GM21723 (cell line): ENCODE measurements around the gene UNC119B.

ENCODE experiments used
- ATAC-seq: cut with Tn5 transposase; IDR thresholded peaks from one replicate; pipeline ENCODE4 v1.9.1; 2021; ENCODE audit warnings: mild to moderate bottlenecking, moderate library complexity; ENCODE audit not compliant: unreplicated experiment

The UNC119B gene

DNA sequence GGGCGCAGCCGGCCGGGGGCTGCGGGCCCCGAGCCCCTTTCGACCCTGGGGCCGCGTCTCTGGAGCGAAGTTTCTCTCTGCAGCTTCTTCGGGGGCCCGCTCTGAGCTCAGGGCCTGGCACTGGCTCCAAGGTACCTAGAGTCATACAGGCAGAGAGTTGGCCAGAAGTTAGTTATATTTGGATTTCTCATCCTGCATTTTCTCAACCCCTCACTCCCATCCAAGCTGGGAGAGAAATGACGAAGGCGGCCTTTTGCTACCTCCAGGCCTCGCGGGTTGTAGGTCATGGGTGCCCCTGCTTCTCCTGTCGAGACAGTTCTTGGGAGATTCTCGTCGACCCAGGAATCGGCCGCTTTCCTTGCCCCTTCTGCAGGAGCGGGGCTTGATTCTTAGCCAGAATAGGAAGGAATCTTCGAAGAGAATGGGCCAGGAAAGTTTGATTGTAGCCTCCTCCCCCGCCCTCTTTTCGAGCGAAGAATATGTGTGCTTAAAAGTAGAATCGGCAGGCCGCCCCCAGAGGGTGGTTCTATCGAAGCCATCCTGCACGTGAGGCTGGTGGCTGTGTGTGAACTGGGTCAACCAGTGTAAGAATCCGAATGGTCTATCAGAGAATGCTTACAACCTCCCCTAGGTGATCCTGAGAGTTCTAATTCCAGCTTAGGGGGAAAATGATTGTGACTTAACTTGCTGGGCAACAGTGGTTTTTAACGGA lies 22.5 kb upstream of the UNC119B start:
- ATAC-seq, result no peak

DNA sequence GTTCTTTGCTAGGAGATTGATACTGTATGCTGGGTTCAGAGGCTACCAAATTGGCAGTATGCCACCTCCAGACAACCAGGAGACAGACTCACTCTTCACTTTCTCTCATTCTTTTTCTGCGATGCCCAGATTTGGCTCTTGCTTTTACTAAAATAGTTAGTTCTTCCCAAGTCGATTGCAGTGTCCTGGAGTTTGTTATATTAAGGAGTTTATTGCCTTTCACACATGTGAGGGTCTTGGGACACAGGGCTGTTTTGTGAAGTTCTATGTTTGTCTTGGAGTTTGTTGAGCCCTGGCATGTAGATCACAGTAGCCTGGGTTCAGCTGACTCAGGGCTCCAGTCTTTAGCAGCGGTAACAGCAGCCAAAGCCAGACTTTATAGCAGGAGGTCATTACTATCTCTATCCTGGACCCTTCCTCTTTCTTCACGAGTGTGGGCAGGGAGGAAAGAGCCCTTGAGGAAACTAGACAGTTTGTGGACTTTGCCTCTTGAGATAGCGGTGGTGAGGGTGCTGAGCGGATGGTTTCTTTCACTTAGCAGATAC lies 21.7 kb upstream of the UNC119B start:
- no peak for ATAC-seq

DNA sequence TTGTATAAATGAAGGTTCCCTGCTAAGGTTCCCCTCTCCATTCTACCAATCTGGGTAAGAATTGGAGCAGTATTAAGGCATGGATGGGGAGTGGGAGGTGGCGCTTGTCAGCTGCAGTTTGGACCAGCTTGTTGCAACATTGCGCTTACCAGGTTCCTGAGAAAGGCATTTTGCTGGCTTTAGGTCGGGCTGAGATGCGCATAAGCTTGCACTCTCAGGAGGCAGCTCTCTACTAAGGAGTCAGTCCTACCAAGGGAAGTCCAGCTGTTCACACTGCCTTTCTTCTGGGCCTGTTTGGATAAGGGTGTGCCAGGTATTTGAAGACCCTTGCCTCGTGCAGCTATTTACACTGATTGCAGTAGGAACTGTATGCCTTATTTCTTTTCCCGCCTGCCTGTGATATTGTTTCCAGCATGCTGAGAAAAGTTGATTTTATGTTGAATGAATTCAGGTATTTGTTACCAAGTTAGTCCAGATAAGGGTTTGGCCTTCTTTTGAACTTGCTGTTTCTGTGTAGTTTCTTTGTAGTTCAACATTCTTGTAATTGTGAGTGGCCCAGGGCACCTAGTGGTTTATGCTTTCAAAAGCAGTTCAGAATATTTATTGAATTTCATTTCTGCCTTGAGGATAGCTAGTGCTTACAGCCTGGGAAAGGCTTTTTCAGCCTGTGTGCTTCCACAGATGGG lies 20.7 kb upstream of the UNC119B start:
- ATAC-seq, result no peak

DNA sequence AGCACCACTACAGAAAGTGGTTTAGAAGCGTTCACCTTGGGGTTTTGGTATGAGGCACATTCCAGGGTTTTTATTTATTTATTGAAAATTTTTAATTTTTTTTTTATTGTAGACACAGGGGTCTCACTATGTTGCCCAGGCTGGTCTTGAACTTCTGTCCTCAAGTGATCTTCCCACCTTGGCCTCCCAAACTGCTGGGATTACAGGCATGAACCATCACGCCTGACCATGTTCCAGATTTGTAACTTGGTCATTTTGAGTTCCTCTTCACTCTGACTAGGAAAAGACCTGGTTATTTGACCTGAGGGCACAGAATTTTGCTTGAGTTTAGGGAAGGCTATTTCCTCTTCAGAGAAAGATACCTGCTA lies 20.2 kb upstream of the UNC119B start:
- ATAC-seq, result no peak

DNA sequence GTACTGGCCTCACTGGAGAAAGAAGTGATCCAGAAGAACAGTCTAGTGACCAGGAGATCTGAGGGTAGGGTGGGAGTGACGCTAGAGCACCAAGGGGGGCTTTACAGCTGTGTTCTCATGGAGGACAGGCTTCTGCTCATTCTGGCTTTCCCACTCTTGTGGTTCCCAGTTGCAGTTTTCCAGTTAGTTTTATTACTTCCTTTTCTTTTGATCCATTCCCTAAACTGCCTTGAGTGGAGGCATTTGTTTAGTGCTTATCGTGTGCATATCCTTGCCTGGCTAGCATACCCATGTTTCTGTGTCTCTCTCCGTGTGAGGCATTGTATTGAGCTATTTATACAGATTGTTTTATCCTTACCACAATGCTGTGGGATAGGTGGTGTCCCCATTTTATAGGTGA lies 19.3 kb upstream of the UNC119B start:
- ATAC-seq, result no peak

DNA sequence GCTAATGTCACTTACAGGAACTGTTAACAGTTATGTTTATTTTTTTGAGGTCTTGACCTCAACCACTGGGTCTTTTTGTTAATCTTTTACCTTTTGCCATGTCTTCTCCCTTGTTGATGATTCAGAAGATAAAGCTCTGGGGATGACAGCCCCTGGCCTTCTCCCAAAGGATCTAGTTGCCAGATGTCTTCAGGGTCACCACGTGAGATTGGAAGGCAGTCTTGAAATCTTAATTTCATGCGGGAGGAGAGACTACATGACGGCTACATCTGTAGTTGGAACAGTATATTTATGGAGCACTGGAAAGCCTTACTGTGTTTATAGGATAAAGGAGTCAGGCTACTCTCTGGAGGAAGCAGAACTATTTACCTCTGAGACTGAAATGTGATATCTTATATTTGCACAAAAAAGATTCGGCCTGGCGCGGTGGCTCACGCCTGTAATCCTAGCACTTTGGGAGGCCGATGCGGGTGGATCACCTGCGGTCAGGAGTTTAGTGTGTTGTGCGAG lies 17.7 kb upstream of the UNC119B start:
- ATAC-seq, result no peak

DNA sequence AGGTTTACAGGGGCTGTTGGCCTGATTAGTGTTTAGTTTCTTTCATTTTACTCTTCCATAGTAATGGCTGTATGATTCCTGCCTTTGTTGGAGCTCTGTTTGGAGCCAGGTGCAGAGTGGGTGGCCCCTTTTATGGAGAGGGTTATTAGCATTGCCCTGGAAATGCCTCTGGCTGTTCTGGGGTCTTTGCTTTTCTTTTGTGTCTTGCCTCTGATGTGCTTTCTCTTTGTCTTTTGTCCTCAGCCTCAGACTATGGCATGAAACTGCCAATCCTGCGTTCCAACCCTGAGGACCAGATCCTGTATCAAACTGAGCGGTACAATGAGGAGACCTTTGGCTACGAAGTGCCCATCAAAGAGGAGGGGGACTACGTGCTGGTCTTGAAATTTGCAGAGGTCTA lies 16.4 kb upstream of the UNC119B start:
- no peak for ATAC-seq

DNA sequence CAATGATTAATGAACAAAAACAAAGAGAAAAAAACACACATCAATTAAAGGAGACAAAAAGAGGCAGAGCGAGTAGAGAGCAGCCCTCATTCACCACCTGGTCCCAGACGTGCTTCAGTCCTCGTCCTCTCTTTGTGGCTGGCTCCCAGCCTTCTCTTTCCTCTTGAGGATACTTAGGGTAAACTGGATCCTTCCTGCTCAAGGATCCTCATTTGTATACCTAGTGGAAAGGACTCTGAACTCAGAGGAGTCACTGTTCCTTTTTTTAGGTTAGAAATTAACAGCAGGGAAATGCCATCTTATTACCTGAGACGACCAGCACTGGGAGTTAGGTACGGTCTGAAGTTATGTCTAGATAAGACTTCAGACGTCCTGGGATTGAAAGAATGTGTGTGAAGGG lies 13.6 kb upstream of the UNC119B start:
- ATAC-seq, result no peak

DNA sequence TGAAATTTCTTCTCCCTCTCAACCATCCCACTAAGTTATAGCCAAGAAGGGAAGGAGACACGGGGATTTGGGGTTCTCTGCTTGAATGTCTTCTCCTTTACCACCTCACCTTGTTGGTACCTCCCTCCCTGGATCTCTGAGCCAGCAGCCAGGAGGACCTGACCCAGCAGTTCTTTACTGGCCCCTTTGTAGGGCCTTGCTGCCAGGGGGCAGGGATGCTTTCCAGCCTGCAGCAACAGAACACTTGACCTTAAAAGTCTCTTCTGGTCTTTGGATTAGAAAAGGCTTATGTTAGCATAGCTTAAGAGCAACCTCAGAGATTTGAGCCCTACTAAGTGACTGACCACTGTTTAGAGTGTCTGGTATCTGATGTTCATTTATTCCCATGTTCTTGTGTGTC lies 12.9 kb upstream of the UNC119B start:
- ATAC-seq, result no peak

DNA sequence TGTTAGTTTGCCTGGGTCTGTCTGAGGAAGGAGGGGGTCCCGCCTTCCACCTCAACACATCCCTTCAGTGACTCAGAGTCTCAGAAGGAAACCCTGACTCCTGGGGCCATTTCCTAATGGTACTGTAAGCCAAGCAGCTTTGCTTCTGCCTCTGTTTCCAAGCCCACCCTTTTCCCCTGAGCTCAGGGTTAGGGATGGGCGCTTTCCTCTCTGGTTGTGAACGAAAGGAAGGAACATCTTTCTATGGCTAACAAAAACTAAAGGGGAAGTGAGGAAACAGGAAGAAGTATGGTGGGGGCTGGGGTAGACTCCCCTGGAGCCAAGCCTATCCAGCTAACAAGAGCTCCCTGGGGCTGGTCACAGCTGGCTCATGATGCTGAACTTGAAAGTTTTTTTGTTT lies 11.6 kb upstream of the UNC119B start:
- ATAC-seq, result no peak

DNA sequence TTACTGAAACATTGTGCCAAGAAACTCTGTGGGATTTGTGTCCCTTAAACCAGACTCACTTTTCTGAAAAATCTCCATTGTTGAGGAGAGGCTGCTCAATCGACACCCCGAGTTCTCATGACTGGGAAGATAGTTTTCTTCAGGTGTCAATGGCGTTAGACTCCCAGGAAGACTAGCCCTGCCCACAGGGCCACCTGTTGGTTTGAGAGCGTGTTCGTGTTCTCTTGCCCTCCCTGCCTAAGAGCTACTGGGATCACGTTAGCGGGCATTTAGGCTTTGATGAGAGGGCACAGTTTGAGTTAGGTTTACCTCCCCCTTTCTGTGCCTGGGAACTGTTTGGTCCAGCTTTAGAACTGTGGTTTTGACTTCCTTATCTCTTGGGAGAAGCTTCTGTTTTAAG lies 10.7 kb upstream of the UNC119B start:
- no peak for ATAC-seq

DNA sequence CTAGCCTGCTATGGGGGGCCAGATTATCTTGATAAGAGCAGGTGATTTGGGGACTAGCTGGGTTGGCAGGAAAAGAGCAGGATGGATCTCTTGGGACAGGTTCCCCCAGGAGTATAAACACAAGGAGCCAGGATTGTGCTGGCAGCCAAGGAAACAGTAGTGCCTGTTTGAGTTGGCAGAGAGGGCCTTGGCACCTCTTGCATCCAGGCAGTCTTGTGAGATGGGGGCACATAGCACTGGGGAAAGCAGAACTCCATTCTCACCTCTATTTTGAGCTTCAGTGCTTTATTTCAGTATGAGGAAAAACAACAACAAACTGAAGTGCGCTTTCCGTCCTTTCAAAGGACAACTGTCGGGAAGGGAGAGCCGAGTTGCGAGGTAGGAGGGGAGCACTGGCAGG lies 9.4 kb upstream of the UNC119B start:
- ATAC-seq, result no peak

DNA sequence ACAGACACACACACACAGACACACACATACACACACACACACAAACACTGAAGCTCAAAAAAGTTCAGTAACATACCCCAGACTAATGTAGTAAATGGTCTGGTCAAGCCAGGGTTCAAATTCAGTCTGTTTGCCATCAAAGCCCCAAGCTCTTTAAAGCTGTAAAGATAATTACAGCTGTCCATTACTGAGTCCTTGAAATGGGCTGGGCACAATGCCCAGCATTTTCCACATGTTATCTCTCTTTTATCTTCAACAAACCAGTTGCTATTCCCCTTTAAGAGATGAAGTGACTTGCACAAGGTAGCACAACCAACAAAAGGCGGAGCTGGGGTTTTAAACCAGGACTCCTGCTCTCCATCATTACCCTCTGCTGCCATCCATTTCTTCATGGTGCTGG lies 7.6 kb upstream of the UNC119B start:
- ATAC-seq, result no peak

DNA sequence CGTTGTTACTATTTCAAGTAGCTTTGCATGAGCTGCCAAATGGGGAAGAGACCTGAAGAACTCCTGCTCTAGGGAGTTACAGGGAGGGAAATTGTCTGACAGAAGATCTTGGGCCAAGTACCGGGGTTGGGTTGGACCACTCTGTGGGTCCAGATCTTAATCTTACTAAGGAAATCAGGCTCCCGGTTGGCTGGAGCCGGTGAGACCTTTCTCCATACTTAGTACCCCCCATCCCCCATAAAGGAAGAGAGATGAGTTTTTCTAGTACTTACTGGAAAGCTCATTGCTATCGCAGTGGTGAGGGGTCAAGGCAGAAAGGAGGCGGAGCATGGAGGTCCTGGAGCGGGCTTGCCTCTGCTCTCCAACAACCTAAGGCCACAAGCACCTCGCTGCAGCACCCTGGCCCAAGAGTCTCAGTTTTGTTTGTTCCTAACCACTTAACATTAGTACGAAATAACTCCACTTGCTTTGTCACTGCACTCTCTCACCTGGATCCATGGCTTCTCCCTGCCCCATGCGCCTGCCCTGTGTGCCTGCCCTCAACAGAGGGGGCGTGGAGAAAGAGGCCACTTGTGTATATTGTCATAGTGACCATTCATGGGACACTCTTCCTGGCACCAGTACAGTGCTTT lies 6.8 kb upstream of the UNC119B start:
- no peak for ATAC-seq

DNA sequence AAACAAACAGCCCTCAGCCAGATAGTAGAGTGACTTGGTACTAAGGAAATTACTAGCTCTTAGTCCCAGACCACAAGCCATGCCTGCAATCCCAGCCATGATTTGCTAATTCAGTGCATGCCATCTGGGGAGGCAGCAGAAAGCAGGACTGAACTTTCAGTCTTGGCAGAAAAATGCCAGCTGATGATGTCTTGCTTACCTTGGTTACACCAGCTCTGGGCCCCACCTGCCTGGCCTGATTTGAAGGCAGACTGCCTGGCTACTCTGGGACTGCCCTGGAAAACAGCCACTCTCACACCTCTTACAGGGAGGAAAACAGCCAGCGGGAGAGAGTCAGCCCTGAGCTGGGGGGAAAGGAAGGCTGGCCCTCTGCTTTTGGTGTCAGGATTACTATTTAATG lies 4.6 kb upstream of the UNC119B start:
- no peak for ATAC-seq

DNA sequence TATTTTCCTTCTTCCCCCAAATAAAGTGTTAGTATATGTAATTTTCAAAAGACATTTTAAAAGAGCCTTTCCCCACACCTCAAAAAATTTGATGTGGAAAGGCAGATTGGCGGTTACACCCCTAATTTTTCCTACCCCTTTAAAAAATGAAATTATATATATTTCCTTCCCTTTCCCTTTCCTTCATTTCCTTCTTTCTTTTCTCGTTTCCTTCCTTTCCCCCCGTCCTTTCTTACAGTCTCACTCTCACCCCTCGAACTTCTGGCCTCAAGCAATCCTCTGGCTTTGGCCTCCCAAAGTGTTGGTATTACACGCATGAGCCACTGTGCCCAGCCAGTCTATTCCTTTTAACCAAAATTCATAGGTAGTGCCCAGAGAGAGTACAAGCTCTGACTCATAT lies 4.2 kb upstream of the UNC119B start:
- ATAC-seq, result no peak

DNA sequence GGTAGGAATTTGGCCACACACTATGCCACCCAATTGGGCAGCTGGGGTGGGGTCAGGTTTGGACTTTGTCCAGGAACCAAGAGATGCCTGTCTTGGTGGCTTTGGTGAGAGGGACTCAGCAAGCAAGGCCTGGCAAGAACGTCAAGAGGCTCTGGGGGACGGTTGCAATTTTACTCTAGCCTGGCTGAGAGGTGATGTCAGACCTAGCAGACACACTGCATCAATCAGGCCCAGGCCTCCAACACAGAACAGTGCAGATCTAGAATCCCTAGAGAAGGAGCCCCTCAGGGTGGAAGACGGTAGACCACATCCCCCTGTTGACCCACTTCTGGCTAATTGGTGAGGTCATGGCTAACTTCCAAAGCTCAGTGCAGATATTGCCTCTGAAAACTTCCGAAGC lies 1.6 kb upstream of the UNC119B start:
- ATAC-seq, result no peak

DNA sequence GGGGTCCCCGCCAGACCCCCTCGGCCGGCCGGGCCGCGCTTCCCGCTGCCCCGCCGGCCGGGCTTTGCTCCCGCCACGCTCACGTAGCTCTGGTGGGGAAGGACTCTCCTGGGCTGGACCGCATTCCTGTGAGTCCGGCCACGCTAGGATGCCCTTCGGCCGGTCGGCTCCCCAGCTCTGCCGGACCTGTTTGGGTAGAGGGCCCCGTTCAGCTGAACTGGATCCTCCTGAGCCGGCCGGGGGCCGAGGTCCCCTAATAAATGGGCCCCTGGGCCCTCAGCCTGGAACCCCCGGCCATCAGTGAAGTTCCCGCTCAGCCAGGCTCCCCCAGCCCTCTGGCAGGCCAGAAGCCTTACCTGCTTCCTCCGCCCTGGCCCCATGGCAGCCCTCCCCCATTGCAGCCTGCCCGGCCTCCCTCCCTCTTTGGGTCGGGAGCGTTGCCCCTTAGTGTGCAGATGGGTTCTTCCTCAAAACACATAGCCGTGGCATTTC lies 593 bp downstream of the UNC119B start:
- peak; percentile 27 for ATAC-seq

DNA sequence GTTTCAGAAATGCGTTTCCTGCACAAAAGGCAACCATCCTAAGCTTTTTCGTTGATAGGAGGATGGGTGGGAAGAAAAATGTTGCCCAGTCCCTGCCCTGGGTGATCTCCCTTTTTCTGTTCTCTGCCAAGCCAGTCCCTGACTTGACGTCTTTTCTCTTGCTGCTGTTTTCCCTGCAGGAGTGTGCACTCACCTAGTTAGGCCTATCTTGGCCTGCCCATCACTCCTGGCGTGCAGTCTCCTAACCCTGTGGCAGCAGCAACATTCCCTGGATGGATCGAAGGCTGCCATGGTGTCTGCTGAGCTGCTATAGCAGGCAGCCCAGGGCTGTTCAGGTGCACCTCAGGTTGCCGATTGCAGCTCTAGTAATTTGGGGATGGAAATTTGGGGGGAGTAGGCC lies 1.2 kb downstream of the UNC119B start:
- ATAC-seq, result no peak

DNA sequence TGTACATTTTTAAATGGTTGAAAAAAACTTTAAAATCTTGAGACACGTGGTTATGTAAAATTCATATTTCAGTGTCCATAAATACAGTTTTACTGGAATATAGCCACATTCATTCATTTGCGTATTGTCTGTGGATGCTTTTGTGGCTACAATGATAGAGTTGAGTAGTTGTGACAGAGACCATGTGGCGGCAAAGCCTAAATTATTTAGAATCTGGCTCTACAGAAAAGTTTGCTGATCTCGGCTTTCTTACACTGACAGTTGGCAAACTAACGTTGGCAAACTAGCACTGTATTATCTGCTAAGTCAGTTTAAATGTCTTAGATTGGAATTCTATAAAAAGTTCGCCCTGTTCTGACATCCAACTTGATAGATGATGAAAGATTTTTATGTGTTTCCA lies 2.4 kb downstream of the UNC119B start:
- ATAC-seq, result no peak

DNA sequence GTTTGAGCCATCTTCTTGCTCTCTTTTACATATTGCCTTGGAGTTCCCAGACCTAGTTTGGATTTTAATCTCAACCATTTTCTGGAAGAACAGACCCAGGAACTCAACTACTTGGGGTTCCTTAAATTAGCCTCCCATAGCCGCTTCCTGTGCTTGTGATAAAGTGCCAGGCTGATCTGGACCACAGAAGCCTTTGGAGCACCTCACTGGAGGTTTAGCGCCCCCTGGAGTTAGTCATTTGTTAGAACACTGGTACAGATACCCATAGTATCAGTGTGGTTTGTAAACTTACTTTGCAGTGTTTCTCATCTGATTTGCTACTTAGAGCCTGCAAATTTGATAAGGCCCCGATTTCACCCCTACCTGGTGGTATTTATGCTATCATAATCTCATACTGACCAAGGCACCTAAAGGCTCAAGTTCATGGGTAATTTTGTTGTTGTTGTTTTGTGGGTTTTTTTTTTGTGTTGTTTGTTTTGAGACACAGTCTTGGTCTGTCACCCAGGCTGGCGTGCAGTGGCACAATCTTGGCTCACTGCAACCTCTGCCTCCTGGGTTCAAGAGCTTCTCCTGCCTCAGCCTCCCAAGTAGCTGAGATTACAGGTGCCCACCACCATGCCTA lies 3.7 kb downstream of the UNC119B start:
- no peak for ATAC-seq
